HUES48 (cell line): ENCODE results near the gene KLHL11.
"Not testable (repeated sequence)": the region's sequence is repeated elsewhere in the genome, so short reads cannot be mapped to it uniquely, and the experiment has no call there.

Experiments
- H3K27ac ChIP-seq: one replicate; pipeline ENCODE4 v1.7.0; 2013; ENCODE audit warnings: low read depth, low read length, inconsistent platforms
- H3K27me3 ChIP-seq: 2 replicates; pipeline ENCODE4 v1.6.1; 2013; ENCODE audit warnings: mild to moderate bottlenecking, low read length; ENCODE audit not compliant: control insufficient read depth, insufficient read depth
- H3K36me3 ChIP-seq: 2 replicates; pipeline ENCODE4 v1.6.1; 2013; ENCODE audit warnings: low read length; ENCODE audit not compliant: control insufficient read depth, insufficient read depth
- H3K4me1 ChIP-seq: 2 replicates; pipeline ENCODE4 v1.6.1; 2013; ENCODE audit warnings: mild to moderate bottlenecking, low read length; ENCODE audit not compliant: control insufficient read depth, insufficient read depth
- H3K4me3 ChIP-seq: 2 replicates; pipeline ENCODE4 v1.5.1; 2013; ENCODE audit warnings: mild to moderate bottlenecking, low read depth, low read length
- H3K9ac ChIP-seq: 2 replicates; pipeline ENCODE4 v1.6.1; 2013; ENCODE audit warnings: mild to moderate bottlenecking, low read depth, low read length, moderate library complexity
- H3K9me3 ChIP-seq: 2 replicates; pipeline ENCODE4 v1.6.1; 2013; ENCODE audit warnings: low read length; ENCODE audit not compliant: control insufficient read depth, insufficient read depth

KLHL11 gene

DNA sequence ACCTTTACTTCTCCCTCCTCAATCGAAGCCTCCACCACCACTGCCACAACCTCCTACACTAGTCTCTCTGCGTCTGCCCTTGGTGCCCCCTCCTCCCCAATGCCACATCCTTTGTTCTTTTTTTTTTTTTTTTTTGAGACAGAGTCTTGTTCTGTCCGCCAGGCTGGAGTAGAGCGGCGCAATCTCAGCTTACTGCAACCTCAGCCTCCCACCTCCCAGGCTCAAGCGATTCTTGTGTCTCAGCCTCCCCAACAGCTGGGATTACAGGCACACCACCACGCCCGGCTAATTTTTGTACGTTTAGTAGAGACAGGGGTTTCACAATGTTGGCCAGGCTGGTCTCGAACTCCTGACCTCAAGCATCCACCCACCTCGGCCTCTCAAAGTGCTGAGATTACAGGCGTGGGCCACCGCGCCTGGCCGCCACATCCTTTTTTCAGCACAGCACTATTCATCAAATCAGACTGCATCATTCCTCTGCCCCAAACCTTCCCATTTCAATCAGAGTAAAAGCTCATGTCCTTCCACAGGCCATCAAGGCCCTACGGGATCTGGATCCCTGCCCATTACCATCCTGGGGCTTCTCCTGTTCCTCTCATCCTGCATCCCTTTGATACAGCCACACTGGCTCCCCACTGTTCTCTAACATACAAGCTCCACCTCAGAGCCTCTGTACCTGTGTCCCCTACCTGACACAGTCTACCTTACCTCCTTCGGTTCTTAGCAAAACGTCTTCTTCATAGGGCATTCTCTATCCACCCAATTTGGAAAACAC is 2.0 kb downstream of the KLHL11 start:
- Histone ChIP-seq H3K27ac (no peak overlapping the region), H3K27me3 (no peaks in the 10 kb centered on the region), H3K4me3 (peak overlapping the region; percentile 94), H3K9ac (no peak overlapping the region), H3K36me3 (peaks cover 18% of the 10 kb centered on the region), H3K9me3 (no peaks in the 10 kb centered on the region), H3K4me1 (peaks cover 38% of the 10 kb centered on the region)

GRCh38 chr17:41860254-41860931 is 4.8 kb downstream of the KLHL11 start:
- H3K9me3 ChIP-seq, result no peaks in the 10 kb centered on the region
- H3K36me3 ChIP-seq, result no peaks in the 10 kb centered on the region
- H3K27me3 ChIP-seq, result no peaks in the 10 kb centered on the region
- H3K4me1 ChIP-seq, result peaks cover 38% of the 10 kb centered on the region
- H3K27ac ChIP-seq, result peak overlapping the region; percentile 70
- no peak overlapping the region for H3K9ac ChIP-seq
- H3K4me3 ChIP-seq, result no peak overlapping the region

DNA sequence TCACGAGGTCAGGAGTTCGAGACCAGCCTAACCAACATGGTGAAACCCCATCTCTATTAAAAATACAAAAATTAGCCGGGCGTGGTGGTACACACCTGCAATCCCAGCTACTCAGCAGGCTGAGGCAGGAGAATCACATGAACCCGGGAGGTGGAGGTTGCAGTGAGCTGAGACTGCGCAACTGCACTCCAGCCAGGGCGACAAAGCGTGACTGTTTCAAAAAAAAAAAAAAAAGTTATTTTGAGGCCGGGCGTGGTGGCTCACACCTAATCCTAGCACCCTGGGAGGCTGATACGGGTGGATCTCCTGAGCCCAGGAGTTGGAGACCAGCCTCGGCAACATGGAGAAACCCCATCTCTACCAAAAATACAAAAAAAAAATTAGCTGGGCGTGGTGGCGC is 13.8 kb downstream of the KLHL11 start:
- not testable (repeated sequence) for H3K27ac ChIP-seq, H3K9ac ChIP-seq, H3K4me3 ChIP-seq, H3K4me1 ChIP-seq, H3K9me3 ChIP-seq, H3K27me3 ChIP-seq
- peaks cover 34% of the 10 kb centered on the region for H3K36me3 ChIP-seq

DNA sequence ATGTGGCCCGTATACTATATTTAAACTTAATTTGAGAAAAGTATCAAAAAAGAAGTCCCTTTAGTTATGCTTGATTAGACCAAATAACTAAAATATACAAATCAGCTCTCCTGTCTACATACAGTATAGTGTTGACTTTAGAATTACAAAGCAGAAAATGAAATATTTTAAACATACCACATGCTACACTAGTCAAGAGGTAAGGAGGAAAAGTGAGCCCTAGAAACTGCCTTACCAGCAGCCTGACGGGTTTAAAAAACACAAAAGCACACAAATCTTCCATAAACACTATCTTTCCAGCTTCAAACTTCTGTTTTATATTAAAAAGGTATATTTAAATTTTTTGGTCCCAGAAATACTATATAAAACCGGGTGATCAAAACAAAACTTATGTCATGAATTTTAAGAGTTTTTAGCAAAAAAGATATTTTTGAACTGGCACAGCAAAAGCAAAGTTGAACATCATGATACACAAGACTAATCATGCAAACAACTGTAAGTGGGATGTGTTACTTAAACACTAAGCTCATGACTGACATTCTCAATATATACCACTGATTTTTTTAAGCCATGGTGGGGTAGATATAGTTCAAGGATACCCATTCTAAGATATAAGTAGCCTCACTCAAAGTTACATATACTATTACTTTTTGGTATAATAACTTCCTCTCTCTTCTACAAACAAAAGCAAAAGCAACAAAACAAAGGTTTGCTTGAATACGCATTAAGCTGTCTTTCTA is 15.8 kb downstream of the KLHL11 start:
- no peaks in the 10 kb centered on the region for H3K27me3 ChIP-seq
- no peak overlapping the region for H3K4me3 ChIP-seq
- no peak overlapping the region for H3K9ac ChIP-seq
- H3K27ac ChIP-seq, result no peak overlapping the region
- no peaks in the 10 kb centered on the region for H3K9me3 ChIP-seq
- peaks cover 26% of the 10 kb centered on the region for H3K36me3 ChIP-seq
- no peaks in the 10 kb centered on the region for H3K4me1 ChIP-seq

- Histone ChIP-seq H3K4me3 (no peak overlapping the region), H3K27me3 (no peaks in the 10 kb centered on the region), H3K9ac (no peak overlapping the region), H3K27ac (no peak overlapping the region), H3K9me3 (no peaks in the 10 kb centered on the region), H3K36me3 (peaks cover 19% of the 10 kb centered on the region), H3K4me1 (no peaks in the 10 kb centered on the region)
Observed at GRCh38 chr17:41848788-41849187, 16.4 kb downstream of the KLHL11 start.

DNA sequence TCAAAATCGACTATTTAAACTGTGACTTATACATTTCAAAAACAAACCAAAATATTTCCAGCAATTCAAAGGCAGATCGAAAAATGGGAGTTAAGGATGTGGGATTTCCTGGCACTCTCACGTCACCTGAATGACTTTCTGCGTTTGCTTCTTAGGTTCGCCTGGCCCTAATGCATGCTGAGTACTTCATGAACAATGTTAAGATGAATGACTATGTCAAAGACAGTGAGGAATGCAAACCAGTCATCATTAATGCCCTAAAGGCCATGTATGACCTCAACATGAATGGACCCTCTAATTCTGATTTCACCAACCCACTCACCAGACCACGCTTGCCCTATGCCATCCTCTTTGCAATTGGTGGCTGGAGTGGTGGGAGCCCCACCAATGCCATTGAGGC is 20.3 kb downstream of the KLHL11 start:
- no peak overlapping the region for H3K9ac ChIP-seq
- no peak overlapping the region for H3K4me3 ChIP-seq
- no peak overlapping the region for H3K27ac ChIP-seq
- no peaks in the 10 kb centered on the region for H3K4me1 ChIP-seq
- H3K27me3 ChIP-seq, result no peaks in the 10 kb centered on the region
- no peaks in the 10 kb centered on the region for H3K36me3 ChIP-seq
- H3K9me3 ChIP-seq, result no peaks in the 10 kb centered on the region

- H3K4me3 ChIP-seq, H3K27ac ChIP-seq, H3K9ac ChIP-seq, H3K4me1 ChIP-seq, H3K9me3 ChIP-seq, H3K36me3 ChIP-seq, H3K27me3 ChIP-seq: not testable (repeated sequence)
Observed at GRCh38 chr17:41840781-41841180, 24.4 kb downstream of the KLHL11 start.

DNA sequence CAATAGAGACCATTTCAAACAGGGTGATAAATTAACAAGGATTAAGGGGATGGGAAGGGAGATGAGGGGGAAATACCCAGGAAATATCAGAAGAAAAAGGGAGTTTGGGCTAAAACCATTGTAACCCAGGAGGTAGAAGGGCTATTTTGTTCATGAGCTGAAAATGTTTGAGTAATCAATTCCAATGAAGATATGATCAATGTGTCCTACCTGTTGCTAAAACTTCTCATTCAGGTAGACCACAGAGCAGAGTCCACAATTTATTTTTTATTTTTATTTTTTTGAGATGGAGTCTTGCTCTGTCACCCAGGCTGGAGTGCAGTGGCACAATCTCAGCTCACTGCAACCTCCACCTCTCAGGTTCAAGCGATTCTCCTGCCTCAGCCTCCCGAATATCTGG is 25.8 kb downstream of the KLHL11 start:
- not testable (repeated sequence) for H3K27ac ChIP-seq, H3K4me3 ChIP-seq, H3K4me1 ChIP-seq, H3K9ac ChIP-seq, H3K36me3 ChIP-seq, H3K27me3 ChIP-seq, H3K9me3 ChIP-seq

GRCh38 chr17:41837761-41838538 is 27.3 kb downstream of the KLHL11 start, which contains the start of gene KLHL10:
TSS of gene KLHL10 (plus strand) at chr17:41837825. CDS start at chr17:41837933, 108 bp downstream.
- Histone ChIP-seq H3K36me3 (peaks cover 8% of the 10 kb centered on the region), H3K4me3 (no peak within 1 kb of the TSS), H3K27ac (no peak within 1 kb of the TSS), H3K4me1 (peaks cover 6% of the 10 kb centered on the region; the same call in 1 of the 2 replicates), H3K9me3 (no peaks in the 10 kb centered on the region), H3K27me3 (peaks cover 7% of the 10 kb centered on the region), H3K9ac (no peak within 1 kb of the TSS)

GRCh38 chr17:41836550-41837196 is 28.6 kb downstream of the KLHL11 start:
- Histone ChIP-seq H3K27me3 (peaks cover 7% of the 10 kb centered on the region), H3K36me3 (peaks cover 19% of the 10 kb centered on the region), H3K9ac (no peak overlapping the region), H3K9me3 (no peaks in the 10 kb centered on the region), H3K4me1 (peaks cover 6% of the 10 kb centered on the region; the same call in 1 of the 2 replicates), H3K4me3 (peak overlapping the region; percentile 83), H3K27ac (no peak overlapping the region)
